H1 (cell line): ENCODE measurements around the gene PYY. TPM values are rescaled to one million over a fixed set of nuclear protein-coding genes. Genes with fewer than 3 reads are reported as not detected.

Experiments used
- CTCF ChIA-PET: fragments of 300-600 bp; sonication (Branson Sonifier 250); formaldehyde crosslinking; loops from one replicate; lab custom pipeline; 2021; ENCODE audit not compliant: partially characterized antibody; lab: Charles Lee
- POLR2A ChIA-PET: fragments of 300-600 bp; sonication (Branson Sonifier 250); formaldehyde crosslinking; loops from one replicate; lab custom pipeline; 2021; ENCODE audit warnings: inconsistent platforms; ENCODE audit not compliant: partially characterized antibody; lab: Charles Lee
- DNase-seq, 2 experiments: peaks; one replicate each; pipeline versions ENCODE4 v3.0.0 to v3.0.0-alpha.2; 2010 to 2022; ENCODE audit warnings: low spot score in 2 of 2, low read depth in 1 of 2, mixed read lengths in 1 of 2
- FAIRE-seq: peaks from 2 replicates; lab custom pipeline; 2011; peaks lifted over from hg19 to GRCh38; lab: Jason Lieb, UNC
- H2AFZ ChIP-seq: 2 replicates; pipeline ENCODE4 v1.8.1; 2012; ENCODE audit warnings: low read length, inconsistent platforms
- H2AK5ac ChIP-seq: 2 replicates; pipeline ENCODE4 v1.6.1; 2013; ENCODE audit warnings: low read depth, low read length
- H2BK120ac ChIP-seq: replicated peaks from 2 replicates; pipeline ENCODE3; 2013; ENCODE audit warnings: low read depth, low read length, inconsistent platforms
- H2BK12ac ChIP-seq: 2 replicates; pipeline ENCODE4 v1.6.1; 2013; ENCODE audit warnings: low read depth, low read length
- H2BK15ac ChIP-seq: 2 replicates; pipeline ENCODE4 v1.6.1; 2013; ENCODE audit warnings: low read length
- H2BK20ac ChIP-seq: 2 replicates; pipeline ENCODE4 v1.6.1; 2013; ENCODE audit warnings: low read length
- H2BK5ac ChIP-seq: 2 replicates; pipeline ENCODE4 v1.6.1; 2013; ENCODE audit warnings: low read depth, low read length
- H3K14ac ChIP-seq: 2 replicates; pipeline ENCODE4 v1.6.1; 2013; ENCODE audit warnings: inconsistent platforms; ENCODE audit not compliant: insufficient read length
- H3K18ac ChIP-seq: 2 replicates; pipeline ENCODE4 v1.6.1; 2013; ENCODE audit warnings: low read length; ENCODE audit errors: extremely low read depth
- H3K23ac ChIP-seq: 2 replicates; pipeline ENCODE4 v1.6.1; 2013; ENCODE audit warnings: inconsistent platforms; ENCODE audit not compliant: insufficient read length
- H3K23me2 ChIP-seq: 2 replicates; pipeline ENCODE4 v1.6.1; 2013; ENCODE audit warnings: low read depth, low read length
- H3K27ac ChIP-seq: 2 replicates; pipeline ENCODE4 v1.6.1; 2011; ENCODE audit warnings: low read depth, low read length, inconsistent platforms
- H3K27me3 ChIP-seq, 4 experiments: replicated peaks in 1 of 4; 1 replicate in 1 of 4; 2 replicates in 3 of 4; pipeline versions ENCODE4 v1.6.1 to v1.8.1; 2011 to 2013; ENCODE audit warnings: low read length in 3 of 4, mild to moderate bottlenecking in 3 of 4, inconsistent platforms in 2 of 4, mixed read lengths in 2 of 4, moderate library complexity in 1 of 4; ENCODE audit not compliant: control insufficient read depth in 3 of 4, insufficient read depth in 3 of 4; ENCODE audit errors: extremely low read depth in 1 of 4
- H3K36me3 ChIP-seq, 4 experiments: 2 replicates each; pipeline versions ENCODE4 v1.6.1 to v1.8.1; 2011 to 2013; ENCODE audit warnings: mild to moderate bottlenecking in 4 of 4, low read length in 3 of 4, moderate library complexity in 2 of 4, control low read depth in 1 of 4, inconsistent platforms in 1 of 4; ENCODE audit not compliant: insufficient read depth in 4 of 4, control insufficient read depth in 2 of 4
- H3K4ac ChIP-seq: replicated peaks from 2 replicates; pipeline ENCODE3; 2013; ENCODE audit warnings: low read length, low read depth, mixed read lengths, inconsistent platforms; ENCODE audit not compliant: insufficient read length
- H3K4me1 ChIP-seq, 4 experiments: replicated peaks in 1 of 4; 1 replicate in 1 of 4; 2 replicates in 3 of 4; pipeline versions ENCODE4 v1.6.1 to v1.8.1; 2011 to 2013; ENCODE audit warnings: low read length in 3 of 4, inconsistent platforms in 2 of 4, mixed read lengths in 1 of 4; ENCODE audit not compliant: insufficient read depth in 4 of 4, control insufficient read depth in 3 of 4
- H3K4me2 ChIP-seq, 2 experiments: 2 replicates each; pipeline versions ENCODE4 v1.6.1 to v1.8.1; 2011 to 2013; ENCODE audit warnings: low read depth in 2 of 2, low read length in 2 of 2, control low read depth in 1 of 2, inconsistent platforms in 1 of 2, mild to moderate bottlenecking in 1 of 2; ENCODE audit not compliant: insufficient read depth in 1 of 2
- H3K4me3 ChIP-seq, 4 experiments: fragments of 200-600, 300-600 bp in 1 of 4; sonication (generic), shearing (Covaris generic), sonication (Bioruptor Twin) in 1 of 4; 2 replicates each; pipeline versions ENCODE4 v1.5.1 to v1.8.1; 2011 to 2016; ENCODE audit warnings: low read length in 4 of 4, low read depth in 3 of 4, control low read depth in 2 of 4, inconsistent platforms in 2 of 4, mild to moderate bottlenecking in 2 of 4, mixed read lengths in 1 of 4, moderate library complexity in 1 of 4; ENCODE audit not compliant: insufficient read depth in 2 of 4; ENCODE audit errors: extremely low read depth in 1 of 4
- H3K56ac ChIP-seq: replicated peaks from 2 replicates; pipeline ENCODE3; 2013; ENCODE audit warnings: low read depth, mild to moderate bottlenecking, mixed read lengths, low read length, inconsistent platforms; ENCODE audit not compliant: insufficient read length
- H3K79me1 ChIP-seq: 2 replicates; pipeline ENCODE4 v1.6.1; 2013; ENCODE audit warnings: low read depth, low read length, control low read depth
- H3K79me2 ChIP-seq, 2 experiments: 2 replicates each; pipeline versions ENCODE4 v1.6.1 to v1.8.1; 2012 to 2013; ENCODE audit warnings: low read length in 2 of 2, mild to moderate bottlenecking in 2 of 2, inconsistent platforms in 1 of 2; ENCODE audit not compliant: insufficient read depth in 2 of 2, control insufficient read depth in 1 of 2
- H3K9ac ChIP-seq, 4 experiments: replicated peaks in 1 of 4; 1 replicate in 1 of 4; 2 replicates in 3 of 4; pipeline versions ENCODE4 v1.6.1 to v1.8.1; 2011 to 2013; ENCODE audit warnings: low read depth in 3 of 4, low read length in 3 of 4, control low read depth in 2 of 4, mild to moderate bottlenecking in 2 of 4, moderate library complexity in 2 of 4, inconsistent platforms in 1 of 4; ENCODE audit errors: extremely low read depth in 1 of 4
- H3K9me3 ChIP-seq, 2 experiments: 2 replicates each; pipeline versions ENCODE4 v1.6.1 to v1.8.1; 2012 to 2013; ENCODE audit warnings: mild to moderate bottlenecking in 2 of 2, moderate library complexity in 2 of 2, control low read depth in 1 of 2, inconsistent platforms in 1 of 2, low read depth in 1 of 2, low read length in 1 of 2, mixed read lengths in 1 of 2; ENCODE audit not compliant: insufficient read depth in 2 of 2
- H4K20me1 ChIP-seq, 2 experiments: replicated peaks in 1 of 2; 2 replicates each; pipeline versions ENCODE3 to v1.8.1; 2011 to 2013; ENCODE audit warnings: inconsistent platforms in 2 of 2, low read length in 2 of 2, mild to moderate bottlenecking in 1 of 2; ENCODE audit not compliant: insufficient read depth in 2 of 2, control insufficient read depth in 1 of 2
- H4K5ac ChIP-seq: 2 replicates; pipeline ENCODE4 v1.6.1; 2013; ENCODE audit warnings: low read length, low read depth, mixed read lengths, inconsistent platforms; ENCODE audit not compliant: insufficient read length
- H4K8ac ChIP-seq: 2 replicates; pipeline ENCODE4 v1.8.0; 2013; ENCODE audit warnings: mild to moderate bottlenecking, moderate library complexity, low read length, inconsistent platforms; ENCODE audit not compliant: insufficient read depth; ENCODE audit errors: extremely low read depth
- H4K91ac ChIP-seq: replicated peaks from 2 replicates; pipeline ENCODE3; 2013; ENCODE audit warnings: low read length, mixed read lengths, inconsistent platforms; ENCODE audit not compliant: insufficient read length
- CBX5 ChIP-seq: fragments of 300-800, 300-1000 bp; sonication (generic); IDR thresholded peaks from 2 replicates; pipeline ENCODE4 v1.7.1; 2016; ENCODE audit warnings: antibody characterized with exemption, low read length, low read depth
- FOSL1 ChIP-seq: IDR thresholded peaks from 2 replicates; pipeline ENCODE4 v1.6.1; 2011; ENCODE audit warnings: mild to moderate bottlenecking, low read depth, low read length, moderate library complexity; ENCODE audit not compliant: insufficient read depth
- POU5F1 ChIP-seq: IDR thresholded peaks from 2 replicates; pipeline ENCODE4 v1.6.1; 2011; ENCODE audit warnings: low read depth, mild to moderate bottlenecking, low read length, moderate library complexity
- RFX5 ChIP-seq: IDR thresholded peaks from 2 replicates; pipeline ENCODE4 v1.6.1; 2011; ENCODE audit warnings: low read depth, low read length, improper control_type of control experiment, borderline replicate concordance
- SIN3A ChIP-seq, 2 experiments: IDR thresholded peaks in 1 of 2; conservative IDR thresholded peaks in 1 of 2; 2 replicates each; pipeline ENCODE4 v1.6.1; 2011 to 2012; ENCODE audit warnings: low read length in 2 of 2, improper control_type of control experiment in 1 of 2, low read depth in 1 of 2, mild to moderate bottlenecking in 1 of 2
- SRF ChIP-seq: IDR thresholded peaks from 2 replicates; pipeline ENCODE4 v1.6.1; 2011; ENCODE audit warnings: mild to moderate bottlenecking, low read depth, low read length, moderate library complexity
- USF2 ChIP-seq: IDR thresholded peaks from 2 replicates; pipeline ENCODE4 v1.6.1; 2011; ENCODE audit warnings: low read length, improper control_type of control experiment
- WGBS, 2 experiments: shearing (Covaris generic) in 1 of 2; methylation state at CpG; one replicate each; pipeline versions ENCODE4 v1.1.6 to v1.1.7; 2013 to 2015; ENCODE audit warnings: low lambda C conversion rate in 2 of 2, mixed read lengths in 2 of 2, inconsistent platforms in 1 of 2, low coverage in 1 of 2, missing lambda C conversion rate in 1 of 2; ENCODE audit not compliant: insufficient replicate concordance in 2 of 2, insufficient coverage in 1 of 2, insufficient read length in 1 of 2; ENCODE audit errors: extremely low coverage in 1 of 2, missing lambda C conversion rate in 1 of 2; 5-methylcytosine and 5-hydroxymethylcytosine counted together
- polyA plus RNA-seq, 7 experiments: library from polyadenylated mRNA; depleted of rRNA in 3 of 7; stranded (reverse) in 5 of 7; unstranded in 2 of 7; fragments of >200 nt in 5 of 7; fragments of 200-250 nt in 2 of 7; gene quantifications; 1 replicate in 5 of 7; 2 replicates in 1 of 7; 4 replicates in 1 of 7; pipeline versions ENCODE4 v1.2.1 to v1.2.3, GENCODE V29; 2011 to 2013; ENCODE audit warnings: missing spikeins in 2 of 7, mixed read lengths in 2 of 7
- total RNA-seq: library from RNA; stranded (reverse); fragmentation: NEBNext Ultra II Directional; extraction: Animal tissue kit (Norgen Biotek cat#: 25700); gene quantifications from 2 replicates; pipeline ENCODE4 v1.2.1, GENCODE V29; 2021

The PYY gene
- total and polyA plus RNA-seq, 2 of the 8 experiments (the other 6 are each of a cell fraction or from before 2014, with no cell fraction given), result 0.93 to 3.4 TPM

- Histone ChIP-seq H2BK120ac (no peak overlapping the region), H3K56ac (no peak overlapping the region), H3K4me3 (no peak overlapping the region), H2AFZ (no peak overlapping the region), H3K18ac (no peak overlapping the region), H3K79me1 (no peaks in the 10 kb centered on the region), H3K4ac (no peak overlapping the region), H4K91ac (no peak overlapping the region), H3K9me3 (no peaks in the 10 kb centered on the region), H3K27me3 (peaks cover 3 to 24% (median 11%) of the 10 kb centered on the region in 4 experiments), H3K79me2 (no peaks in the 10 kb centered on the region), H3K27ac (no peak overlapping the region), H2BK12ac (no peak overlapping the region), H3K4me1 (peaks cover 0 to 15% (median 5%) of the 10 kb centered on the region in 4 experiments; a peak in 4 of 7 replicates), H4K20me1 (no peaks in the 10 kb centered on the region), H2BK20ac (no peak overlapping the region), H3K23me2 (peaks cover 3% of the 10 kb centered on the region; the same call in 1 of the 2 replicates), H4K5ac (no peak overlapping the region), H4K8ac (no peak overlapping the region), H2AK5ac (no peak overlapping the region), H2BK5ac (no peak overlapping the region), H3K4me2 (no peak overlapping the region), H3K36me3 (no peaks in the 10 kb centered on the region), H3K14ac (no peak overlapping the region), H3K23ac (no peak overlapping the region), H3K9ac (no peak overlapping the region), H2BK15ac (no peak overlapping the region)
- ChIA-PET CTCF (interaction anchor here (0.9 to 2.0 kb wide), 7 partner anchors 9 to 77 kb away, joined by 3 to 11 read pairs (median 5); no protein-coding TSS in a partner anchor), POLR2A (no interaction called here)
- no peak for DNase-seq
- FAIRE-seq, result no peak
- 82% methylated on average over 5 of the region's 5 CpGs; no CpG with 5 or more reads in 1 of the 2 experiments for WGBS, 2 experiments
- TF ChIP-seq FOSL1, result no peak
- no peak for TF ChIP-seq SRF
- no peak for TF ChIP-seq RFX5
- no peak for TF ChIP-seq SIN3A (conservative IDR thresholded peaks at IDR 0.05 in 1 of 2, IDR thresholded peaks at IDR 0.05 in 1 of 2; ENCODE audit: low read depth in 1 of 2, low read length in 2 of 2)
- no peak for TF ChIP-seq POU5F1
- TF ChIP-seq CBX5, result no peak
- TF ChIP-seq USF2, result no peak
These were observed 22.6 kb downstream of the PYY start for GRCh38 chr17:43931062-43931571.
